Measurements from ENCODE around the gene RIOX2. TPM values are rescaled to one million over a fixed set of nuclear protein-coding genes. Genes with fewer than 3 reads are reported as not detected.

The RIOX2 gene
- total RNA-seq, 3 donors from 2014 or later (not counting 1 experiment from before 2014, with no cell fraction given), result 8.7 to 16.2 (median 13.5) TPM

- peaks cover 2 to 26% of the 10 kb centered on the region in 2 donors for H3K27me3 Mint-ChIP-seq (ENCODE audit: low read depth in 2 of 2)
- H3K4me1 Mint-ChIP-seq, result peaks cover 7 to 8% of the 10 kb centered on the region in 2 donors
- DNase-seq (no peak), ATAC-seq (peak in 2 of 3 donors; percentile 5 to 45)
- intact Hi-C loops (cut with micrococcal nuclease), result no loop called here
- Histone ChIP-seq H3K27me3 (ENCODE audit: control insufficient read depth, insufficient read depth, low read length) (no peaks in the 10 kb centered on the region), H3K4me3 (ENCODE audit: low read length) (no peak overlapping the region), H3K27ac (ENCODE audit: low read length) (no peak overlapping the region), H3K36me3 (ENCODE audit: control insufficient read depth, insufficient read depth, low read length) (no peaks in the 10 kb centered on the region), H3K9me3 (ENCODE audit: control insufficient read depth, insufficient read depth, low read length) (no peaks in the 10 kb centered on the region), H3K4me1 (ENCODE audit: control insufficient read depth, insufficient read depth, low read length) (no peaks in the 10 kb centered on the region)
- peaks cover 0 to 5% of the 10 kb centered on the region in 2 donors for H3K9me3 Mint-ChIP-seq
- WGBS (ENCODE audit: insufficient coverage), result 92% methylated on average over 3 of the region's 3 CpGs
- no peaks in the 10 kb centered on the region for H3K36me3 Mint-ChIP-seq
- TF ChIP-seq CTCF (IDR thresholded peaks at IDR 0.05), result no peak
- no peak overlapping the region for H3K27ac Mint-ChIP-seq
- H3K4me3 Mint-ChIP-seq, result no peak overlapping the region
These were observed 16.7 kb upstream of the RIOX2 start for GRCh38 chr3:97988784-97989568.

GRCh38 chr3:97987306-97987705 is 15.1 kb upstream of the RIOX2 start:
- Histone ChIP-seq H3K27me3 (ENCODE audit: control insufficient read depth, insufficient read depth, low read length) (no peaks in the 10 kb centered on the region), H3K4me3 (ENCODE audit: low read length) (no peak overlapping the region), H3K9me3 (ENCODE audit: control insufficient read depth, insufficient read depth, low read length) (no peaks in the 10 kb centered on the region), H3K27ac (ENCODE audit: low read length) (no peak overlapping the region), H3K36me3 (ENCODE audit: control insufficient read depth, insufficient read depth, low read length) (no peaks in the 10 kb centered on the region), H3K4me1 (ENCODE audit: control insufficient read depth, insufficient read depth, low read length) (no peaks in the 10 kb centered on the region)
- Mint-ChIP-seq H3K4me1 (peaks cover 7 to 8% of the 10 kb centered on the region in 2 donors), H3K36me3 (no peaks in the 10 kb centered on the region), H3K9me3 (peaks cover 0 to 5% of the 10 kb centered on the region in 2 donors), H3K27ac (no peak overlapping the region), H3K27me3 (ENCODE audit: low read depth in 2 of 2) (peaks cover 2 to 12% of the 10 kb centered on the region in 2 donors), H3K4me3 (no peak overlapping the region)
- no peak for TF ChIP-seq CTCF (IDR thresholded peaks at IDR 0.05)
- 100% methylated on average over 1 of the region's 2 CpGs for WGBS (ENCODE audit: insufficient coverage)
- ATAC-seq (no peak), DNase-seq (no peak)
- intact Hi-C loops (cut with micrococcal nuclease), result no loop called here

- H3K36me3 Mint-ChIP-seq, result no peaks in the 10 kb centered on the region
- TF ChIP-seq CTCF (IDR thresholded peaks at IDR 0.05), result no peak
- no peak overlapping the region for H3K4me3 ChIP-seq (ENCODE audit: low read length)
- H3K36me3 ChIP-seq (ENCODE audit: control insufficient read depth, insufficient read depth, low read length), result no peaks in the 10 kb centered on the region
- H3K4me3 Mint-ChIP-seq, result no peak overlapping the region
- H3K9me3 Mint-ChIP-seq, result peaks cover 0 to 5% of the 10 kb centered on the region in 2 donors
- H3K9me3 ChIP-seq (ENCODE audit: control insufficient read depth, insufficient read depth, low read length), result no peaks in the 10 kb centered on the region
- peaks cover 2 to 7% of the 10 kb centered on the region in 2 donors for H3K27me3 Mint-ChIP-seq (ENCODE audit: low read depth in 2 of 2)
- H3K4me1 Mint-ChIP-seq, result no peaks in the 10 kb centered on the region
- WGBS (ENCODE audit: insufficient coverage), result 72% methylated on average over 2 of the region's 2 CpGs
- ATAC-seq (no peak), DNase-seq (no peak)
- H3K4me1 ChIP-seq (ENCODE audit: control insufficient read depth, insufficient read depth, low read length), result no peaks in the 10 kb centered on the region
- intact Hi-C loops (cut with micrococcal nuclease), result no loop called here
- no peaks in the 10 kb centered on the region for H3K27me3 ChIP-seq (ENCODE audit: control insufficient read depth, insufficient read depth, low read length)
- no peak overlapping the region for H3K27ac Mint-ChIP-seq
- H3K27ac ChIP-seq (ENCODE audit: low read length), result no peak overlapping the region
These were observed 11.8 kb upstream of the RIOX2 start for GRCh38 chr3:97983933-97984491.
